Gastrocnemius medialis (tissue), 4 donors: ENCODE data around the gene FFAR1. TPM values are rescaled to one million over a fixed set of nuclear protein-coding genes. Genes with fewer than 3 reads are reported as not detected.

Source experiments
- ATAC-seq, 2 donors: fragments of 150-250 bp; one replicate each; pipeline ENCODE4 v1.9.1; 2016
- DNase-seq, 2 donors: peaks; one replicate each; pipeline ENCODE4 v3.0.0-alpha.2; 2019
- H3K27ac ChIP-seq, 4 donors: fragments of 200-600 bp; sonication (generic); 1 replicate in 1 of 4; 2 replicates in 3 of 4; pipeline ENCODE4 v1.5.1; 2016 to 2018; ENCODE audit warnings: mild to moderate bottlenecking in 2 of 4, moderate library complexity in 1 of 4
- H3K27me3 ChIP-seq, 3 donors: fragments of 200-600 bp; sonication (generic) in 2 of 3; 1 replicate in 1 of 3; 2 replicates in 2 of 3; pipeline versions ENCODE4 v1.5.1 to v1.6.0; 2016 to 2019; ENCODE audit warnings: mild to moderate bottlenecking in 1 of 3, moderate library complexity in 1 of 3
- H3K36me3 ChIP-seq, 2 donors: fragments of 200-600 bp; sonication (generic) in 1 of 2; one replicate each; pipeline ENCODE4 v1.5.1; 2017 to 2018
- H3K4me1 ChIP-seq, 2 donors: fragments of 200-600 bp; sonication (generic) in 1 of 2; one replicate each; pipeline ENCODE4 v1.5.1; 2016 to 2017; ENCODE audit warnings: mild to moderate bottlenecking in 2 of 2
- H3K4me3 ChIP-seq, 4 donors: fragments of 200-600 bp; sonication (generic) in 3 of 4; 1 replicate in 1 of 4; 2 replicates in 3 of 4; pipeline ENCODE4 v1.5.1; 2016 to 2019; ENCODE audit warnings: mild to moderate bottlenecking in 2 of 4
- H3K9me3 ChIP-seq, 3 donors: fragments of 200-600 bp; sonication (generic) in 2 of 3; 1 replicate in 1 of 3; 2 replicates in 2 of 3; pipeline ENCODE4 v1.5.1; 2016 to 2019
- POLR2A ChIP-seq, 2 donors: fragments of 450-650 bp; IDR thresholded peaks; one replicate each; pipeline ENCODE4 v1.6.1; 2017; ENCODE audit warnings: antibody characterized with exemption in 2 of 2, mild to moderate bottlenecking in 2 of 2, moderate library complexity in 2 of 2
- in situ Hi-C, 4 donors: fragments of 200-750 bp; cut with MboI; loops; one replicate each; pipeline versions ENCODE4 v1.15.0 to v1.8.0; 2017; ENCODE audit warnings: low sequenced_read_pairs in 4 of 4
- intact Hi-C: fragments of 100-400 bp; cut with DNase I; formaldehyde crosslinking; loops from one replicate; pipeline ENCODE4 v1.15.1; 2023; ENCODE audit warnings: low total_unique reads
- total RNA-seq, 4 donors: library from RNA; depleted of rRNA; stranded (reverse); fragments of >200 nt; gene quantifications; one replicate each; pipeline versions ENCODE4 v1.1.0 to v1.2.3, GENCODE V29; 2016
- TF ChIP-seq, protein P1 (sequence below), 5 experiments: fragments of 450-650 bp in 3 of 5; fragments of 200-600 bp in 2 of 5; sonication (generic) in 2 of 5; IDR thresholded peaks in 4 of 5; conservative IDR thresholded peaks in 1 of 5; 1 replicate in 4 of 5; 2 replicates in 1 of 5; pipeline ENCODE4 v1.5.1; 2016 to 2019; ENCODE audit warnings: antibody characterized with exemption in 5 of 5, mild to moderate bottlenecking in 3 of 5, moderate library complexity in 3 of 5

Gene FFAR1
- total RNA-seq, 4 donors from 2014 or later, result not detected

GRCh38 chr19:35388277-35389054 lies 40.8 kb downstream of the FFAR1 start:
- ATAC-seq (no peak), DNase-seq (no peak)
- no peak for TF ChIP-seq POLR2A (IDR thresholded peaks at IDR 0.05)
- TF ChIP-seq, protein P1, sequence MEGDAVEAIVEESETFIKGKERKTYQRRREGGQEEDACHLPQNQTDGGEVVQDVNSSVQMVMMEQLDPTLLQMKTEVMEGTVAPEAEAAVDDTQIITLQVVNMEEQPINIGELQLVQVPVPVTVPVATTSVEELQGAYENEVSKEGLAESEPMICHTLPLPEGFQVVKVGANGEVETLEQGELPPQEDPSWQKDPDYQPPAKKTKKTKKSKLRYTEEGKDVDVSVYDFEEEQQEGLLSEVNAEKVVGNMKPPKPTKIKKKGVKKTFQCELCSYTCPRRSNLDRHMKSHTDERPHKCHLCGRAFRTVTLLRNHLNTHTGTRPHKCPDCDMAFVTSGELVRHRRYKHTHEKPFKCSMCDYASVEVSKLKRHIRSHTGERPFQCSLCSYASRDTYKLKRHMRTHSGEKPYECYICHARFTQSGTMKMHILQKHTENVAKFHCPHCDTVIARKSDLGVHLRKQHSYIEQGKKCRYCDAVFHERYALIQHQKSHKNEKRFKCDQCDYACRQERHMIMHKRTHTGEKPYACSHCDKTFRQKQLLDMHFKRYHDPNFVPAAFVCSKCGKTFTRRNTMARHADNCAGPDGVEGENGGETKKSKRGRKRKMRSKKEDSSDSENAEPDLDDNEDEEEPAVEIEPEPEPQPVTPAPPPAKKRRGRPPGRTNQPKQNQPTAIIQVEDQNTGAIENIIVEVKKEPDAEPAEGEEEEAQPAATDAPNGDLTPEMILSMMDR (IDR thresholded peaks at IDR 0.05 in 4 of 5, conservative IDR thresholded peaks at IDR 0.05 in 1 of 5), result no peak
- intact Hi-C loops (no loop called here), in situ Hi-C loops (no loop called here)
- Histone ChIP-seq H3K27ac (no peak overlapping the region), H3K4me1 (no peaks in the 10 kb centered on the region), H3K9me3 (peaks cover 0 to 5% (median 0%) of the 10 kb centered on the region in 3 donors), H3K36me3 (no peaks in the 10 kb centered on the region), H3K27me3 (no peaks in the 10 kb centered on the region), H3K4me3 (no peak overlapping the region)

GRCh38 chr19:35389192-35389861 lies 41.6 kb downstream of the FFAR1 start:
- Histone ChIP-seq H3K4me3 (no peak overlapping the region), H3K36me3 (no peaks in the 10 kb centered on the region), H3K4me1 (no peaks in the 10 kb centered on the region), H3K27ac (no peak overlapping the region), H3K27me3 (no peaks in the 10 kb centered on the region), H3K9me3 (peaks cover 0 to 5% (median 0%) of the 10 kb centered on the region in 3 donors)
- intact Hi-C loops (no loop called here), in situ Hi-C loops (no loop called here)
- ATAC-seq (no peak), DNase-seq (no peak)
- TF ChIP-seq POLR2A (IDR thresholded peaks at IDR 0.05), result no peak
- TF ChIP-seq, protein P1 (IDR thresholded peaks at IDR 0.05 in 4 of 5, conservative IDR thresholded peaks at IDR 0.05 in 1 of 5), result no peak

- in situ Hi-C loops, result no loop called here
- H3K27me3 ChIP-seq, result no peaks in the 10 kb centered on the region
- no peaks in the 10 kb centered on the region for H3K36me3 ChIP-seq
- H3K9me3 ChIP-seq, result no peaks in the 10 kb centered on the region
- DNase-seq (no peak), ATAC-seq (no peak)
- H3K4me3 ChIP-seq, result no peak overlapping the region
- no peak overlapping the region for H3K27ac ChIP-seq
- TF ChIP-seq, protein P1 (IDR thresholded peaks at IDR 0.05 in 4 of 5, conservative IDR thresholded peaks at IDR 0.05 in 1 of 5), result no peak
- no peak for TF ChIP-seq POLR2A (IDR thresholded peaks at IDR 0.05)
- intact Hi-C loops, result no loop called here
- no peaks in the 10 kb centered on the region for H3K4me1 ChIP-seq
Measured at GRCh38 chr19:35392742-35393715, 45.3 kb downstream of the FFAR1 start.

DNA sequence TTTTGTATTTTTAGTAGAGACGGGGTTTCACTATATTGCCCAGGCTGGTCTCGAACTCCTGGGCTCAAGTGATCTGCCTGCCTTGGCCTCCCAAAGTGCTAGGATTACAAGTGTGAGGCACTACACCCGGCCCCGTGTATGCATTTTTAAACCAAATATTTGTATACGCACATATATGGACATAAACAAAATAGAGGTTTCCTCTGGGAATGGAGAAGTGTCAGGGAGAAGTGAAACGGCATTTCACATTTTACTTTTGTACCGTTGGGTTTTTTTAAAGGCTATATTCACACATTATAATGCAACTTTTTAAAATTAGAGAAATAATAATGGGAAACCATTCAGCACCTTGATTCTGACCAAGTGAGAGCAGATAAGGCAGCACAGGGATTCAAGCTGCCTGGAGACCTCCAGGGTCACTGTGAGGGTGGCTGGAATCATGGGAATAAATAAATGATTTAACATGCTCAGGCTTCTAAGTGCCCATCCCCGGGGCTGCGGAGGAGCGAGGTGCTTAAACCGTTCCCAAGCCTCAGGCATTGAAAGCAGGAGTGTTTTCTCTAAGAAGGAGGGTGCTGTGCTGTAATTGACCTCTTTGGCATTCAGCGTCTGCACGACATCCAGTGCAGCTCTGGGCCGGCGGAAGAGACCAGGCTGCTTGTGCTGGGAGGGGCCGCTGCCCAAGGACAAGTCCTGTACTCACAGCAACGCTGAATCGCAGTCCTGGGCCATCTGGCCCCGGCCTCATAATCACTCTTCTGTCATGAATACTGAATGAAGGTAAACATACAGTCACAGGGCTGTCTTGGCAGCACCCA lies 47.9 kb downstream of the FFAR1 start:
- ATAC-seq, result no peak
- H3K4me1 ChIP-seq, result no peaks in the 10 kb centered on the region
- H3K4me3 ChIP-seq, result no peak overlapping the region
- in situ Hi-C loops, result no loop called here
- no peaks in the 10 kb centered on the region for H3K36me3 ChIP-seq
- no peak for TF ChIP-seq POLR2A (IDR thresholded peaks at IDR 0.05)
- H3K27ac ChIP-seq, result no peak overlapping the region
- H3K9me3 ChIP-seq, result no peaks in the 10 kb centered on the region
- no peak for DNase-seq
- H3K27me3 ChIP-seq, result no peaks in the 10 kb centered on the region
- intact Hi-C loops, result no loop called here
